Measurements from ENCODE around the gene RREB1.

DNA sequence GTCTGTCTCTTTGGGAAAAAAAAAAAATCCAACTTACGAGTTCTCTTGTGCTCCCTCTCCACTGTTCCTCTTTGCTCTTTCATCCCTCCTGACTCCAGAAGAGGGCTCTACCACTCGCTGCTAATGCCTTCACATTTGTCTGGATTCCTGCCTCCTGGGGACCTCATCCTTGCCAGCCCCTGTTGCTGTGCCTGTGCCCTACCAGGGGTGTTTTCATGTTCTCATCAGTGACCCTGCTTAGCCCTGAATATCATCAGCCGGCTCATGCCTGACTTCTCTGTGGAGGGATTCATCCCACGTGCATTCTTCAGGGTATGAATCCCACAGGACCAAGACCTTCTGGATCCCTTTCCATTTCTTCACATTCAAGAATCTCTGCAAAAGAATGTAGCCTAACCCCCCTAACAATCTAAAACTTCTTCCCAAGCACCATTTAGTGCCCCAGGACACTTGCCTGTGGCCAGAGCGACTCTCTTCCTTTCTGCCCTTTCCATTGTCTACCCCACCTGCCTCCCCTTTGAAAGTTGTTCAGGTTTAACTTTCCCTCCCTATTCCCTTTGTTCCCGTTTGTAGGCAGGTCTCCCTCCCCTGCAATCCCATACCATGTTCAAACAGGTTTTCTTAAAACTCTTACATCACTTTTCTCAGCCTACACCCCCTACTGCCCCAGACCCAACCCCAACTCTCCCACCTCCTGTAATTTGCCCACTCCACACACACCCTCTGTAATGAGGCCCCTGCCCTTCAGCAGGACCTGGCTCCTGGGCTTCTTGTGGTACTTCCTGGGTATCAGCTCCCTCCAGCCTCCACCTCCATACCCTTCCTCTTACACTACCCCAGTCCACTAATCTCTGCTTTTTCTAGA, 50.2 kb downstream of the RREB1 start:
- no peak for TF ChIP-seq POLR2A (IDR thresholded peaks at IDR 0.05)
- no peak for TF ChIP-seq EP300 (IDR thresholded peaks at IDR 0.05)
- no peak for TF ChIP-seq CTCF (IDR thresholded peaks at IDR 0.05)

Measured in suprapubic skin (tissue), 3 donors.